Measurements from ENCODE around the gene GALM. TPM values are rescaled to one million over a fixed set of nuclear protein-coding genes. Genes with fewer than 3 reads are reported as not detected.

The GALM gene
- total and polyA plus RNA-seq, 10 of the 15 experiments (the other 5 are each of a cell fraction or from before 2014, with no cell fraction given) = 1.1 to 4.0 (median 1.7) TPM

DNA sequence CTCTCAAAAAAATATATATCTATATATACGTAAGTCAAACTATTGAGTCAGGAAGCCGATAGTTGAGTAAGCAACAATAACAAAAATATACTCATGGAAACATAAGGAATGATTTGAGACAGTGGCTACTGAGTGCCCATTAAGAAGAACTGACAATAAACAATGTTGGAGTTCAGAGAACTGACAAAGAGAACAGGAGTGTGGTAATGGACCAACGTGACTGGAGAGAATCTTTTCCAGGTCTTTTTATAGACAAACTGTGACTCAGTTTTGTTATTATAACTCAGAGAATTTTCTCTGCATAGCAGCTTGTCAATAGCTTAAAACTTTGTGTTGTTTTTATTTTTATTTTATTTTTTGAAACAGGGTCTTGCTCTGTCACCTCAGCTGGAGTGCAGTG is 4.6 kb upstream of the GALM start:
- no peak for DNase-seq (ENCODE audit: low read depth, low spot score)
- intact Hi-C loops (cut with micrococcal nuclease; ENCODE audit: unreplicated experiment) (no loop called here), in situ Hi-C loops (cut with MboI) (no loop called here)
- H2AFZ ChIP-seq (ENCODE audit: control insufficient read depth, low read depth, low read length) = no peak overlapping the region
- H3K4me3 ChIP-seq = no peak overlapping the region
- no peak overlapping the region for H3K27ac ChIP-seq (ENCODE audit: control insufficient read depth, insufficient read depth)
- H3K27me3 ChIP-seq (replicated peaks in 1 of 2; ENCODE audit: control insufficient read depth in 2 of 2, insufficient read depth in 2 of 2, low read length in 1 of 2) = no peaks in the 10 kb centered on the region
- SMC1A ChIA-PET (ENCODE audit: uncharacterized antibody, unreplicated experiment) = interaction anchor here (1.1 to 1.3 kb wide), 2 partner anchors 8 to 57 kb away, joined by 3 read pairs; no protein-coding TSS in a partner anchor
- no peaks in the 10 kb centered on the region for H4K20me1 ChIP-seq (ENCODE audit: control insufficient read depth, insufficient read depth)
- no peak overlapping the region for H3K9ac ChIP-seq (ENCODE audit: control insufficient read depth, insufficient read depth, low read length)
- FAIRE-seq = no peak
- no peaks in the 10 kb centered on the region for H3K36me3 ChIP-seq (ENCODE audit: control insufficient read depth in 2 of 2, insufficient read depth in 2 of 2, low read length in 1 of 2)
- ATAC-seq = no peak
- BruUV-seq (replicated peaks) = no TSS peak
- no peak overlapping the region for H3K4me2 ChIP-seq (ENCODE audit: control insufficient read depth, insufficient read depth)
- H3K79me2 ChIP-seq (ENCODE audit: control insufficient read depth, insufficient read depth, low read length) = no peaks in the 10 kb centered on the region
- RAD21 ChIA-PET (ENCODE audit: unreplicated experiment) = interaction anchor here (0.7 kb wide), 1 partner anchor 66 kb away, joined by 4 read pairs; no protein-coding TSS in a partner anchor
- H3K4me1 ChIP-seq (ENCODE audit: control insufficient read depth, insufficient read depth, low read length) = peaks cover 26% of the 10 kb centered on the region
- WGBS (ENCODE audit: insufficient coverage, insufficient replicate concordance, low lambda C conversion rate, missing lambda C conversion rate) = 80% methylated on average over 3 of the region's 3 CpGs
- CTCF ChIA-PET = no interaction called here
- H3K9me3 ChIP-seq (replicated peaks; ENCODE audit: control insufficient read depth, insufficient read depth, low read length) = no peaks in the 10 kb centered on the region
- POLR2A ChIA-PET = no interaction called here
- TF ChIP-seq SIX5 (IDR thresholded peaks at IDR 0.05; ENCODE audit: low read depth, low read length, severe bottlenecking) (no peak), STAT3 (IDR thresholded peaks at IDR 0.05; ENCODE audit: low read depth, low read length) (no peak), MEF2B (IDR thresholded peaks at IDR 0.05; ENCODE audit: partially characterized antibody, poor library complexity, severe bottlenecking) (no peak)
- TF ChIP-seq, protein P1, sequence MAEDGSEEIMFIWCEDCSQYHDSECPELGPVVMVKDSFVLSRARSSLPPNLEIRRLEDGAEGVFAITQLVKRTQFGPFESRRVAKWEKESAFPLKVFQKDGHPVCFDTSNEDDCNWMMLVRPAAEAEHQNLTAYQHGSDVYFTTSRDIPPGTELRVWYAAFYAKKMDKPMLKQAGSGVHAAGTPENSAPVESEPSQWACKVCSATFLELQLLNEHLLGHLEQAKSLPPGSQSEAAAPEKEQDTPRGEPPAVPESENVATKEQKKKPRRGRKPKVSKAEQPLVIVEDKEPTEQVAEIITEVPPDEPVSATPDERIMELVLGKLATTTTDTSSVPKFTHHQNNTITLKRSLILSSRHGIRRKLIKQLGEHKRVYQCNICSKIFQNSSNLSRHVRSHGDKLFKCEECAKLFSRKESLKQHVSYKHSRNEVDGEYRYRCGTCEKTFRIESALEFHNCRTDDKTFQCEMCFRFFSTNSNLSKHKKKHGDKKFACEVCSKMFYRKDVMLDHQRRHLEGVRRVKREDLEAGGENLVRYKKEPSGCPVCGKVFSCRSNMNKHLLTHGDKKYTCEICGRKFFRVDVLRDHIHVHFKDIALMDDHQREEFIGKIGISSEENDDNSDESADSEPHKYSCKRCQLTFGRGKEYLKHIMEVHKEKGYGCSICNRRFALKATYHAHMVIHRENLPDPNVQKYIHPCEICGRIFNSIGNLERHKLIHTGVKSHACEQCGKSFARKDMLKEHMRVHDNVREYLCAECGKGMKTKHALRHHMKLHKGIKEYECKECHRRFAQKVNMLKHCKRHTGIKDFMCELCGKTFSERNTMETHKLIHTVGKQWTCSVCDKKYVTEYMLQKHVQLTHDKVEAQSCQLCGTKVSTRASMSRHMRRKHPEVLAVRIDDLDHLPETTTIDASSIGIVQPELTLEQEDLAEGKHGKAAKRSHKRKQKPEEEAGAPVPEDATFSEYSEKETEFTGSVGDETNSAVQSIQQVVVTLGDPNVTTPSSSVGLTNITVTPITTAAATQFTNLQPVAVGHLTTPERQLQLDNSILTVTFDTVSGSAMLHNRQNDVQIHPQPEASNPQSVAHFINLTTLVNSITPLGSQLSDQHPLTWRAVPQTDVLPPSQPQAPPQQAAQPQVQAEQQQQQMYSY (CRISPR knock-in tag; IDR thresholded peaks at IDR 0.05) = no peak
